ENCODE measurements around the gene PRTG. TPM values are rescaled to one million over a fixed set of nuclear protein-coding genes. Genes with fewer than 3 reads are reported as not detected.

PRTG gene
- total and polyA plus RNA-seq, 10 of the 15 experiments (the other 5 are each of a cell fraction or from before 2014, with no cell fraction given): under 0.01 to 0.25 TPM; not detected in 8

DNA sequence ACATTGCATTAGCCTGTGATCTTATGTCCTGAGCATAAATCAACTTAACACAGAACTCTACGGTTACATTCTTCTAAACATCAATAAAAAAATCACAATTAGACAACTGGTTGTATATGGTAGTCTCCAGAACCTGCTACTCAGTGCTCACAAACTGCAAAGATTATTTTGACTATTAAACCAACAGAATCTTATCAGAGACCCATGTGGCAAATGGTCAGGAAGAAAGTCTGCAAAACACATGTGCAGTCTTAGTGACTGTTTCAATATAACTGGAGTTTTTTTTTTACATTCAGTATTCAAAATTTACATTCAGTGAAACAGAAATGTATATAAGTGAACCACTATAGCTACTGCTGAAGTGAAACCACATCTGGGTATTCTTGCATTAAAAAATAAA is 127.5 kb downstream of the PRTG start (continued):
- TF ChIP-seq RAD51 (IDR thresholded peaks at IDR 0.05): no peak
- no peak for TF ChIP-seq DPF2 (IDR thresholded peaks at IDR 0.05)

DNA sequence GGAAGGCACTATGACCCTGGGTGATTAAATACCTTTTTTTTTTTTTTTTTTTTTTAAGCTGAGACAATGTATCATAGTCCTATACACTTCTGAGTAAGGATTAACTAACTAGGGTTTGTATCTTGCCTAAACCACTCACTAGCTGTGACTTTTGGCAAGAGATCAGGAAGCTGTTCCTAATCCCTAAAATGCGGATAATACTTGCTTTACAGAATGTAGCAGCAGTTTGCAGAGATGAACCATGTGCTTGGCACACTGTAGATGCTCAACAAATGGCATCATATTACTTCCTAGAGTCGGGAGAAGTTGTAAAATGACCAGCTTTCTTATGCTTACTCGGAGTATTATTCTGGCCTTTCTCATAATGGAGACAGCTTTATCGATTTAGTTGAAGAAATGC is 129.2 kb downstream of the PRTG start:
- H3K79me2 ChIP-seq (ENCODE audit: control insufficient read depth, insufficient read depth, low read length): no peaks in the 10 kb centered on the region
- H3K4me3 ChIP-seq: no peak overlapping the region
- in situ Hi-C loops (cut with MboI): no loop called here
- no peak overlapping the region for H3K4me2 ChIP-seq (ENCODE audit: control insufficient read depth, insufficient read depth)
- no peaks in the 10 kb centered on the region for H3K36me3 ChIP-seq (ENCODE audit: control insufficient read depth in 2 of 2, insufficient read depth in 2 of 2, low read length in 1 of 2)
- ChIA-PET RAD21 (ENCODE audit: unreplicated experiment) (no interaction called here), POLR2A (no interaction called here), SMC1A (ENCODE audit: uncharacterized antibody, unreplicated experiment) (no interaction called here), CTCF (interaction anchor here (1.0 kb wide), 1 partner anchor 35 kb away, joined by 4 read pairs; no protein-coding TSS in a partner anchor)
- no peak for FAIRE-seq
- H3K9me3 ChIP-seq (replicated peaks; ENCODE audit: control insufficient read depth, insufficient read depth, low read length): no peaks in the 10 kb centered on the region
- no peaks in the 10 kb centered on the region for H3K27me3 ChIP-seq (replicated peaks in 1 of 2; ENCODE audit: control insufficient read depth in 2 of 2, insufficient read depth in 2 of 2, low read length in 1 of 2)
- H4K20me1 ChIP-seq (ENCODE audit: control insufficient read depth, insufficient read depth): no peaks in the 10 kb centered on the region
- H3K9ac ChIP-seq (ENCODE audit: control insufficient read depth, insufficient read depth, low read length): no peak overlapping the region
- WGBS (ENCODE audit: insufficient coverage, insufficient replicate concordance, low lambda C conversion rate, missing lambda C conversion rate): 38% methylated on average over 4 of the region's 4 CpGs
- DNase-seq (ENCODE audit: low read depth, low spot score): no peak
- no peaks in the 10 kb centered on the region for H3K4me1 ChIP-seq (ENCODE audit: control insufficient read depth, insufficient read depth, low read length)
- no peak overlapping the region for H3K27ac ChIP-seq (ENCODE audit: control insufficient read depth, insufficient read depth)
- no peak for ATAC-seq
- intact Hi-C loops (cut with micrococcal nuclease; ENCODE audit: unreplicated experiment): no loop called here
- no TSS peak for BruUV-seq (replicated peaks)
- H2AFZ ChIP-seq (ENCODE audit: control insufficient read depth, low read depth, low read length): no peak overlapping the region
- TF ChIP-seq EP300 (IDR thresholded peaks at IDR 0.05; ENCODE audit: borderline replicate concordance in 1 of 2, control insufficient read depth in 1 of 2, low read depth in 2 of 2, low read length in 2 of 2) (no peak), CBX5 (IDR thresholded peaks at IDR 0.05; ENCODE audit: low read depth) (no peak), IKZF1 (conservative IDR thresholded peaks at IDR 0.05) (no peak), RCOR1 (conservative IDR thresholded peaks at IDR 0.05; ENCODE audit: low read depth, low read length) (no peak), EZH2 (IDR thresholded peaks at IDR 0.05; ENCODE audit: borderline replicate concordance, control insufficient read depth, low read depth, low read length) (no peak), MTA3 (IDR thresholded peaks at IDR 0.05; ENCODE audit: borderline replicate concordance, low read length) (no peak), MTA2 (IDR thresholded peaks at IDR 0.05; ENCODE audit: low read depth) (no peak), SMAD1 (IDR thresholded peaks at IDR 0.05; ENCODE audit: low read depth, partially characterized antibody) (no peak), HDAC2 (IDR thresholded peaks at IDR 0.05) (no peak)
- TF ChIP-seq, protein P1, sequence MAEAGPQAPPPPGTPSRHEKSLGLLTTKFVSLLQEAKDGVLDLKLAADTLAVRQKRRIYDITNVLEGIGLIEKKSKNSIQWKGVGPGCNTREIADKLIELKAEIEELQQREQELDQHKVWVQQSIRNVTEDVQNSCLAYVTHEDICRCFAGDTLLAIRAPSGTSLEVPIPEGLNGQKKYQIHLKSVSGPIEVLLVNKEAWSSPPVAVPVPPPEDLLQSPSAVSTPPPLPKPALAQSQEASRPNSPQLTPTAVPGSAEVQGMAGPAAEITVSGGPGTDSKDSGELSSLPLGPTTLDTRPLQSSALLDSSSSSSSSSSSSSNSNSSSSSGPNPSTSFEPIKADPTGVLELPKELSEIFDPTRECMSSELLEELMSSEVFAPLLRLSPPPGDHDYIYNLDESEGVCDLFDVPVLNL (IDR thresholded peaks at IDR 0.05; ENCODE audit: low read depth, low read length): no peak
- TF ChIP-seq, protein P2, sequence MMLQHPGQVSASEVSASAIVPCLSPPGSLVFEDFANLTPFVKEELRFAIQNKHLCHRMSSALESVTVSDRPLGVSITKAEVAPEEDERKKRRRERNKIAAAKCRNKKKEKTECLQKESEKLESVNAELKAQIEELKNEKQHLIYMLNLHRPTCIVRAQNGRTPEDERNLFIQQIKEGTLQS (IDR thresholded peaks at IDR 0.05; ENCODE audit: borderline replicate concordance, extremely low read depth, low read depth, low read length): no peak
- TF ChIP-seq, protein P3, sequence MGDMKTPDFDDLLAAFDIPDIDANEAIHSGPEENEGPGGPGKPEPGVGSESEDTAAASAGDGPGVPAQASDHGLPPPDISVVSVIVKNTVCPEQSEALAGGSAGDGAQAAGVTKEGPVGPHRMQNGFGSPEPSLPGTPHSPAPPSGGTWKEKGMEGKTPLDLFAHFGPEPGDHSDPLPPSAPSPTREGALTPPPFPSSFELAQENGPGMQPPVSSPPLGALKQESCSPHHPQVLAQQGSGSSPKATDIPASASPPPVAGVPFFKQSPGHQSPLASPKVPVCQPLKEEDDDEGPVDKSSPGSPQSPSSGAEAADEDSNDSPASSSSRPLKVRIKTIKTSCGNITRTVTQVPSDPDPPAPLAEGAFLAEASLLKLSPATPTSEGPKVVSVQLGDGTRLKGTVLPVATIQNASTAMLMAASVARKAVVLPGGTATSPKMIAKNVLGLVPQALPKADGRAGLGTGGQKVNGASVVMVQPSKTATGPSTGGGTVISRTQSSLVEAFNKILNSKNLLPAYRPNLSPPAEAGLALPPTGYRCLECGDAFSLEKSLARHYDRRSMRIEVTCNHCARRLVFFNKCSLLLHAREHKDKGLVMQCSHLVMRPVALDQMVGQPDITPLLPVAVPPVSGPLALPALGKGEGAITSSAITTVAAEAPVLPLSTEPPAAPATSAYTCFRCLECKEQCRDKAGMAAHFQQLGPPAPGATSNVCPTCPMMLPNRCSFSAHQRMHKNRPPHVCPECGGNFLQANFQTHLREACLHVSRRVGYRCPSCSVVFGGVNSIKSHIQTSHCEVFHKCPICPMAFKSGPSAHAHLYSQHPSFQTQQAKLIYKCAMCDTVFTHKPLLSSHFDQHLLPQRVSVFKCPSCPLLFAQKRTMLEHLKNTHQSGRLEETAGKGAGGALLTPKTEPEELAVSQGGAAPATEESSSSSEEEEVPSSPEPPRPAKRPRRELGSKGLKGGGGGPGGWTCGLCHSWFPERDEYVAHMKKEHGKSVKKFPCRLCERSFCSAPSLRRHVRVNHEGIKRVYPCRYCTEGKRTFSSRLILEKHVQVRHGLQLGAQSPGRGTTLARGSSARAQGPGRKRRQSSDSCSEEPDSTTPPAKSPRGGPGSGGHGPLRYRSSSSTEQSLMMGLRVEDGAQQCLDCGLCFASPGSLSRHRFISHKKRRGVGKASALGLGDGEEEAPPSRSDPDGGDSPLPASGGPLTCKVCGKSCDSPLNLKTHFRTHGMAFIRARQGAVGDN (IDR thresholded peaks at IDR 0.05): no peak
- TF ChIP-seq, protein P4, sequence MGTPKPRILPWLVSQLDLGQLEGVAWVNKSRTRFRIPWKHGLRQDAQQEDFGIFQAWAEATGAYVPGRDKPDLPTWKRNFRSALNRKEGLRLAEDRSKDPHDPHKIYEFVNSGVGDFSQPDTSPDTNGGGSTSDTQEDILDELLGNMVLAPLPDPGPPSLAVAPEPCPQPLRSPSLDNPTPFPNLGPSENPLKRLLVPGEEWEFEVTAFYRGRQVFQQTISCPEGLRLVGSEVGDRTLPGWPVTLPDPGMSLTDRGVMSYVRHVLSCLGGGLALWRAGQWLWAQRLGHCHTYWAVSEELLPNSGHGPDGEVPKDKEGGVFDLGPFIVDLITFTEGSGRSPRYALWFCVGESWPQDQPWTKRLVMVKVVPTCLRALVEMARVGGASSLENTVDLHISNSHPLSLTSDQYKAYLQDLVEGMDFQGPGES (IDR thresholded peaks at IDR 0.05): no peak
- TF ChIP-seq, protein P5, sequence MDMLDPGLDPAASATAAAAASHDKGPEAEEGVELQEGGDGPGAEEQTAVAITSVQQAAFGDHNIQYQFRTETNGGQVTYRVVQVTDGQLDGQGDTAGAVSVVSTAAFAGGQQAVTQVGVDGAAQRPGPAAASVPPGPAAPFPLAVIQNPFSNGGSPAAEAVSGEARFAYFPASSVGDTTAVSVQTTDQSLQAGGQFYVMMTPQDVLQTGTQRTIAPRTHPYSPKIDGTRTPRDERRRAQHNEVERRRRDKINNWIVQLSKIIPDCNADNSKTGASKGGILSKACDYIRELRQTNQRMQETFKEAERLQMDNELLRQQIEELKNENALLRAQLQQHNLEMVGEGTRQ (IDR thresholded peaks at IDR 0.05; ENCODE audit: borderline replicate concordance, low read depth, low read length): no peak
